Gastroesophageal sphincter (tissue), 4 donors: ENCODE results near the gene LIMS1. TPM values are rescaled to one million over a fixed set of nuclear protein-coding genes. Genes with fewer than 3 reads are reported as not detected.
"Not testable (repeated sequence)": the region's sequence is repeated elsewhere in the genome, so short reads cannot be mapped to it uniquely, and the experiment has no call there.

Experiments used
- ATAC-seq: fragments of 150-250 bp; one replicate; pipeline ENCODE4 v1.9.1; 2016; ENCODE audit warnings: mild to moderate bottlenecking, moderate library complexity
- H3K27ac ChIP-seq, 4 donors: fragments of 200-600 bp; sonication (generic) in 3 of 4; 1 replicate in 3 of 4; 2 replicates in 1 of 4; pipeline ENCODE4 v1.5.1; 2016 to 2019
- H3K27me3 ChIP-seq: fragments of 200-600 bp; sonication (generic); one replicate; pipeline ENCODE4 v1.5.1; 2019
- H3K36me3 ChIP-seq, 2 donors: fragments of 200-600 bp; sonication (generic); one replicate each; pipeline ENCODE4 v1.5.1; 2019; ENCODE audit warnings: control low read depth in 1 of 2
- H3K4me1 ChIP-seq, 3 donors: fragments of 200-600 bp; sonication (generic); 1 replicate in 2 of 3; 2 replicates in 1 of 3; pipeline ENCODE4 v1.5.1; 2016 to 2019; ENCODE audit warnings: control low read depth in 2 of 3
- H3K4me3 ChIP-seq, 2 donors: fragments of 200-600 bp; sonication (generic); one replicate each; pipeline ENCODE4 v1.5.1; 2019; ENCODE audit warnings: mild to moderate bottlenecking in 1 of 2, moderate library complexity in 1 of 2
- H3K9me3 ChIP-seq, 3 donors: fragments of 200-600 bp; sonication (generic); one replicate each; pipeline ENCODE4 v1.5.1; 2017 to 2019; ENCODE audit warnings: control low read depth in 2 of 3
- EP300 ChIP-seq: sonication (generic); formaldehyde crosslinking; IDR thresholded peaks from one replicate; pipeline ENCODE4 v1.6.1; 2017; ENCODE audit warnings: antibody characterized with exemption, mild to moderate bottlenecking
- POLR2A ChIP-seq, 2 donors: fragments of 450-650 bp; IDR thresholded peaks; one replicate each; pipeline ENCODE4 v1.6.1; 2017; ENCODE audit warnings: antibody characterized with exemption in 2 of 2, mild to moderate bottlenecking in 2 of 2, moderate library complexity in 1 of 2
- POLR2AphosphoS5 ChIP-seq: sonication (generic); formaldehyde crosslinking; IDR thresholded peaks from one replicate; pipeline ENCODE4 v1.6.1; 2017; ENCODE audit warnings: antibody characterized with exemption
- WGBS, 2 donors: methylation state at CpG; one replicate each; pipeline ENCODE4 v1.1.5; 2018; ENCODE audit warnings: low coverage in 1 of 2; 5-methylcytosine and 5-hydroxymethylcytosine counted together
- total RNA-seq, 4 donors: library from RNA; depleted of rRNA; stranded (reverse); fragments of >200 nt; gene quantifications; one replicate each; pipeline ENCODE4 v1.1.0, GENCODE V29; 2016
- TF ChIP-seq, protein P1 (sequence below), 4 experiments: fragments of 200-600 bp in 2 of 4; fragments of 450-650 bp in 2 of 4; sonication (generic) in 1 of 4; IDR thresholded peaks; one replicate each; pipeline ENCODE4 v1.5.1; 2017 to 2019; ENCODE audit warnings: antibody characterized with exemption in 4 of 4, mild to moderate bottlenecking in 2 of 4, moderate library complexity in 2 of 4

The LIMS1 gene
- total RNA-seq, 4 donors from 2014 or later, result 79.6 to 119 (median 116) TPM

DNA sequence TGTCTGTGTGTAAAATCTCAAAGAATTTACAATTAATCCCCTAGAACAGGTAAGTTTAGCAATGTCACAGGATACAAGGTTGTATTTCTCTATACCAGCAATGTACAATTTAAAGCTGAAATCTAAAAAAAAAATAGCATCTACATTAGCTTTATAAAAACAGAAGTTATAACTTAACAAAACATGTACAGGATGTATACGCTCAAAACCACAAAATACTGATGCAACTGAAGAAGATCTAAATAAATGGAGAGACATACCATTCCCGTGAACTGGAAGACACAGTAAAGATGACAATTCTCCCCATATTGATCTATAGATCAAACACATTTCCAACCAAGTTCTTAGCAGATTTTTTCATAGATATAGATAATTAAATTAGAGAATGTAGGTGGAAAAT, 167.5 kb downstream of the LIMS1 start:
- 88% methylated on average over 2 of the region's 2 CpGs for WGBS, 2 donors
- Histone ChIP-seq H3K27ac (no peak overlapping the region), H3K27me3 (no peaks in the 10 kb centered on the region), H3K4me1 (no peaks in the 10 kb centered on the region), H3K36me3 (no peaks in the 10 kb centered on the region), H3K4me3 (no peak overlapping the region), H3K9me3 (peaks cover 0 to 6% (median 0%) of the 10 kb centered on the region in 3 donors)
- TF ChIP-seq, protein P1, sequence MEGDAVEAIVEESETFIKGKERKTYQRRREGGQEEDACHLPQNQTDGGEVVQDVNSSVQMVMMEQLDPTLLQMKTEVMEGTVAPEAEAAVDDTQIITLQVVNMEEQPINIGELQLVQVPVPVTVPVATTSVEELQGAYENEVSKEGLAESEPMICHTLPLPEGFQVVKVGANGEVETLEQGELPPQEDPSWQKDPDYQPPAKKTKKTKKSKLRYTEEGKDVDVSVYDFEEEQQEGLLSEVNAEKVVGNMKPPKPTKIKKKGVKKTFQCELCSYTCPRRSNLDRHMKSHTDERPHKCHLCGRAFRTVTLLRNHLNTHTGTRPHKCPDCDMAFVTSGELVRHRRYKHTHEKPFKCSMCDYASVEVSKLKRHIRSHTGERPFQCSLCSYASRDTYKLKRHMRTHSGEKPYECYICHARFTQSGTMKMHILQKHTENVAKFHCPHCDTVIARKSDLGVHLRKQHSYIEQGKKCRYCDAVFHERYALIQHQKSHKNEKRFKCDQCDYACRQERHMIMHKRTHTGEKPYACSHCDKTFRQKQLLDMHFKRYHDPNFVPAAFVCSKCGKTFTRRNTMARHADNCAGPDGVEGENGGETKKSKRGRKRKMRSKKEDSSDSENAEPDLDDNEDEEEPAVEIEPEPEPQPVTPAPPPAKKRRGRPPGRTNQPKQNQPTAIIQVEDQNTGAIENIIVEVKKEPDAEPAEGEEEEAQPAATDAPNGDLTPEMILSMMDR (IDR thresholded peaks at IDR 0.05), result no peak
- TF ChIP-seq EP300 (no peak), POLR2A (IDR thresholded peaks at IDR 0.05) (no peak), POLR2AphosphoS5 (no peak)
- ATAC-seq, result no peak

DNA sequence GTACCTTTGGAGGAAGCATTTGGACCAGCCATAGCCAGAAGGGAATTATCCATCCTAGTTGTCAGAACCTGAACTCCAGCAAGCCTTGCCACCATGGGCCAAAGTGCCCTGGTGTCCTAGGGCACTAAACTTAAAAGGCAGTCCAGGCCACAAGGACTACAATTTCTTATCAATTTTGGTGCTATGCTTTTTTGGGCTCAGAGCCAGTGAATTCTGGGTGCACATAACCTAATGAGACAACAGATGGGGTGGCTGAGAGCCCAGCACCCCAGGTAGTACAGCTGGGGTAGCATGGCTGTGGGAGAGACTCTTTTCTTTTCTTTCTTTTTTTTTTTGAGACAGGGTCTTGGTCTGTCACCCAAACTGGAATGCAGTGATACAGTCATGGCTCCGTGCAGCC, 170.6 kb downstream of the LIMS1 start:
- WGBS, 2 donors, result 100% methylated on average over 1 of the region's 1 CpG; no CpG with 5 or more reads in 1 of the 2 donors
- TF ChIP-seq EP300 (no peak), POLR2A (IDR thresholded peaks at IDR 0.05) (no peak), POLR2AphosphoS5 (no peak)
- TF ChIP-seq, protein P1 (IDR thresholded peaks at IDR 0.05), result no peak
- H3K36me3 ChIP-seq, result no peaks in the 10 kb centered on the region

DNA sequence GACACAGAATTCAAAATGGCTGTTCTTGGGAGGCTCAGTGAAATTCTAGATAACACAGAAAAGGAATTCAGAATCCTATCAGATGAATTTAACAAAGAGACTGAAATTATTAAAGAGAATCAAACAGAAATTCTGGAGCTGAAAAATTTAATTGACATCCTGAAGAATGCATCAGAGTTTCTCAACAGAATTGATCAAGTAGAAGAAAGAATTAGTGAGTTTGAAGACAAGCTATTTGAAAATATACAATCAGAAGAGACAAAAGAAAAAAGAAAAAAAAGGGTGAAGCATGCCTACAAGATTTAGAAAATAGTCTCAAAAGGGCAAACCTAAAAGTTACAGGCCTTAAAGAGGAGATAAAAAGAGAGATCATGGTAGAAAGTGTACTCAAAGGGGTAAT, 173.0 kb downstream of the LIMS1 start:
- ATAC-seq, result no peak
- no peak overlapping the region for H3K27ac ChIP-seq
- no peaks in the 10 kb centered on the region for H3K4me1 ChIP-seq
- H3K9me3 ChIP-seq, result peaks cover 0 to 24% (median 0%) of the 10 kb centered on the region in 3 donors
- no peaks in the 10 kb centered on the region for H3K27me3 ChIP-seq
- no peak for TF ChIP-seq EP300
- TF ChIP-seq, protein P1 (IDR thresholded peaks at IDR 0.05), result no peak
- TF ChIP-seq POLR2AphosphoS5, result no peak
- H3K36me3 ChIP-seq, result no peaks in the 10 kb centered on the region
- no peak overlapping the region for H3K4me3 ChIP-seq

More for the DNA sequence above, 170.6 kb downstream of the LIMS1 start:
- Histone ChIP-seq H3K27me3 (no peaks in the 10 kb centered on the region), H3K4me1 (no peaks in the 10 kb centered on the region), H3K9me3 (peaks cover 0 to 24% (median 0%) of the 10 kb centered on the region in 3 donors), H3K4me3 (no peak overlapping the region), H3K27ac (no peak overlapping the region)
- ATAC-seq, result no peak

DNA sequence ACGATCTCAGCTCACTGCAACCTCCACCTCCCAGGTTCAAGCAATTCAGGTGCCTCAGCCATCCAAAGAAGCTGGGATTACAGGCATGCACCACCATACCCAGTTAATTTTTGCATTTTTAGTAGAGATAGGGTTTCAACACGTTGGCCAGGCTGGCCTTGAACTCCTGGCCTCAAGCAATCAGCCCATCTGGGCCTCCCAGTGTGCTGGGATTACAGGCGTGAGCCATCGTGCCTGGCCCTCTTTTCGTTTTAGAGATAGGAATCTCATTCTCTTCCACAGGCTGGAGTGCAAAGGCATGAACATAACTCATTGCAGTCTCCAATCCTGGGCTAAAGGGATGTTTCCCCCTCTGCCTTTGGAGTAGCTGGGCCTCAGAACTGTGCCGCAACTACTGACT, 182.7 kb downstream of the LIMS1 start:
- not testable (repeated sequence) for ATAC-seq, H3K27me3 ChIP-seq, H3K27ac ChIP-seq, H3K9me3 ChIP-seq, H3K36me3 ChIP-seq, H3K4me3 ChIP-seq
- 58 to 78% methylated on average over 4 to 6 of the region's 6 CpGs for WGBS, 2 donors
- H3K4me1 ChIP-seq, result peaks cover 0 to 21% (median 0%) of the 10 kb centered on the region in 3 donors

DNA sequence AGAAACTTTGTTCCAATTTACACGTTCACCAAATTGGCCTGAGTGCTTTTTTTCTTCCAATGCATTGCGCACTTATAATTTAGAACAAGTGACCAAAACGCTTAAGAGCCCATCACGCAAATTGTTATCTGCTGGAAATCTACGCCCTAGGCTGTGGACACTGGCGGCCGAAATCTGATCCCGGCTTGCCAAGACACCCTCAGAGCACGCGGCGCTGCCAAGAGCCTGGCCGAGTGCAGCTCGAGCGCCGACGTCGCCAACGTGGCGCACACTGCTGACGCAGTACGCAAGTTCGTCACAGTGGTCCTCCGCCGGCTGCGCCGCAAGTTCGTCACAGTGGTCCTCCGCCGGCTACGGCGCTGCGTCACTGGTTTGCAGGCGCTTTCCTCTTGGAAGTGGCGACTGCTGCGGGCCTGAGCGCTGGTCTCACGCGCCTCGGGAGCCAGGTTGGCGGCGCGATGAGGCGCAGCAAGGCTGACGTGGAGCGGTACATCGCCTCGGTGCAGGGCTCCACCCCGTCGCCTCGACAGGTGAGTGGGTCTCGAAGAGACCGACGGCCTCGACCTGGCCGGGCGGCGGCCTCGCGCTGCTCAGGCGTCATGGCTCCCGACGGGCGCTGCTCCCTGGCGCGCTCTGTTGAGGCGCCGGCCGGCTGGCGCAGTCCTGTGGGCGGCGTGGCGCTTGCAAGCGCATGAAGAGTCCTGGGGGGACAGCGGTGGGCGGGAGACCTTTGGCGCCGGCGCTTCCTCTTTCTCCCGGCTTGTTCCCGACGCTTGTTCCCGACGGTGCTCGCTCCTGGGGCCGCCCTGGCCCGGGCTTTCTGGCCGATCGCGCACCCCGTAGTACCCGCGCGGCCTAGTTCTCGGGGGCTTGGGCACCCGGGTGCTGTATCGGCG, 185.1 kb downstream of the LIMS1 start, which contains the start of gene RANBP2:
Gene RANBP2 (plus strand): TSS at position 334 of the 896 bp plus-strand sequence. CDS start 125 bp downstream, at position 459.
- TF ChIP-seq, protein P1 (IDR thresholded peaks at IDR 0.05), result peak in 1 of 4 experiments; percentile 6
- TF ChIP-seq EP300 (peak; percentile 27), POLR2AphosphoS5 (peak; percentile 99), POLR2A (IDR thresholded peaks at IDR 0.05) (peak; percentile 94 to 96)
- H3K27me3 ChIP-seq, result no peaks in the 10 kb centered on the region
- peak within 1 kb of the TSS; percentile 59 to 96 for H3K4me3 ChIP-seq
- H3K4me1 ChIP-seq, result peaks cover 0 to 34% (median 0%) of the 10 kb centered on the region in 3 donors
- H3K9me3 ChIP-seq, result no peaks in the 10 kb centered on the region
- peak; percentile 100 for ATAC-seq
- H3K27ac ChIP-seq, result peak within 1 kb of the TSS; percentile 76 to 100 (median 99)
- WGBS, 2 donors, result 0 to 1% methylated on average over 2 to 10 of the region's 97 CpGs
- no peaks in the 10 kb centered on the region for H3K36me3 ChIP-seq

DNA sequence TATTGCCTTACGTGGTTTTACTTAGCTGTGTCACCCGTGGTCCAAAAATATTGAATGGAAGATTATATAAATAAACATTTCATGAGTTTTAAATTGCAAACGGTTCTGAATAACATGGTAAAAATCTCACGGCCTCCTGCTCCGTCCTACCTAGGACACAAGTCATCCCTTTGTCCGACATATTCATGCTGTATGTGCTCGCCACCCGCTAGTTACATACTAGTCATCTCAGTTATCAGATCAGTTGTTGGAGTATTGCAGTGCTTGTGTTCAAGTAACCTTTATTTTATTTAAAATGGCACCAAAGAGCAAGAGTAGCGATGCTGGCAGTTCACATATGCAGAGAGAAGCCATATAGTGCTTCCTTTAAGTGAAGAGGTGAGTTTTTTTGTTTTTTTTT, 191.8 kb downstream of the LIMS1 start:
- H3K27ac ChIP-seq, H3K36me3 ChIP-seq, H3K27me3 ChIP-seq, H3K9me3 ChIP-seq, ATAC-seq, H3K4me3 ChIP-seq: not testable (repeated sequence)
- peaks cover 0 to 40% (median 0%) of the 10 kb centered on the region in 3 donors for H3K4me1 ChIP-seq
- 58 to 73% methylated on average over 6 to 9 of the region's 9 CpGs for WGBS, 2 donors

DNA sequence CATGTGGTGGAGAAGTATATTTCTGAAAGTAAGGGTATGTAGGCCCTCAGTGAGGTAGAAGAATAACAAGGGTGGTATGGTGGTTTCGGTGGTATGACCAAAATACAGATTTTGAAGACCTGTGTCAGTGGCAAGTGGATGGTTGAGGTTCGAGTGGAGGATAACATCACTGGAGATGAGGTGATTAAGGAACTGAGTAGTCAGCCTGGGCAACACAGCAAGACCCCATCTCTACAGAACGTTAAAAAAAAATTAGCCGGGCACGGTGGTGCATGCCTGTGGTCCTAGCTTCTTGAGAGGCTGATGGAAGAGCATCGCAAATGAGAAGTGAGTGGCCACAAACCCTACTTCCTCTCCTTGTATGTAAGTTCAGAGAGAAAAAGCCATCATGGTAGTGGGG, 200.4 kb downstream of the LIMS1 start:
- H3K9me3 ChIP-seq, ATAC-seq, H3K27ac ChIP-seq, H3K27me3 ChIP-seq, H3K4me3 ChIP-seq, H3K4me1 ChIP-seq: not testable (repeated sequence)
- 95% methylated on average over 6 of the region's 6 CpGs; no CpG with 5 or more reads in 1 of the 2 donors for WGBS, 2 donors
- H3K36me3 ChIP-seq, result peaks cover 0 to 70% of the 10 kb centered on the region in 2 donors
